ENCODE data around the gene KRTAP10-5. TPM values are rescaled to one million over a fixed set of nuclear protein-coding genes. Genes with fewer than 3 reads are reported as not detected.

KRTAP10-5 gene
- total RNA-seq, result not detected in 2 replicates

GRCh38 chr21:44580231-44580821, at the start of gene KRTAP10-5:
Gene KRTAP10-5 (minus strand): TSS chr21:44580604. CDS start chr21:44580578, 26 bp downstream.

GRCh38 chr21:44626673-44627143, 46.3 kb upstream of the KRTAP10-5 start, which contains the start of gene KRTAP10-9:
Gene KRTAP10-9 (plus strand): TSS chr21:44627093. CDS start chr21:44627172, 79 bp downstream.

GRCh38 chr21:44612029-44612486, 31.7 kb upstream of the KRTAP10-5 start, which contains the start of gene KRTAP10-8:
Gene KRTAP10-8 (plus strand): TSS chr21:44612079. CDS start chr21:44612101, 22 bp downstream.

GRCh38 chr21:44600118-44600978, 19.9 kb upstream of the KRTAP10-5 start, which contains the start of gene KRTAP10-7:
Gene KRTAP10-7 (plus strand): TSS chr21:44600597. CDS start chr21:44600622, 25 bp downstream.

GRCh38 chr21:44592446-44593311, 12.3 kb upstream of the KRTAP10-5 start, which contains the start of gene KRTAP10-6:
Gene KRTAP10-6 (minus strand): TSS chr21:44592505. CDS start chr21:44592484, 21 bp downstream.

GRCh38 chr21:44573630-44574456, 6.6 kb downstream of the KRTAP10-5 start, which contains the start of gene KRTAP10-4:
Gene KRTAP10-4 (plus strand): TSS chr21:44573729. CDS start chr21:44573759, 30 bp downstream.

GRCh38 chr21:44558695-44559094, 21.7 kb downstream of the KRTAP10-5 start, which contains the start of gene KRTAP10-3:
Gene KRTAP10-3 (minus strand): TSS chr21:44558795. CDS start chr21:44558715, 80 bp downstream.

GRCh38 chr21:44551340-44551961, 29.0 kb downstream of the KRTAP10-5 start, which contains the start of gene KRTAP10-2:
Gene KRTAP10-2 (minus strand): TSS chr21:44551505. CDS start chr21:44551458, 47 bp downstream.

GRCh38 chr21:44539991-44540666, 40.3 kb downstream of the KRTAP10-5 start, which contains the start of gene KRTAP10-1:
Gene KRTAP10-1 (minus strand): TSS chr21:44540195. CDS start chr21:44540150, 45 bp downstream.

Other genes with a start within 250 kb of the KRTAP10-5 start
- 10.6 and 11.7 TPM in 2 replicates for gene CFAP410, start 241.2 kb downstream of the KRTAP10-5 start, total RNA-seq
- gene TRPM2, start 227.0 kb downstream of the KRTAP10-5 start, total RNA-seq, result 18.1 and 18.3 TPM in 2 replicates
- gene LRRC3, start 125.1 kb downstream of the KRTAP10-5 start, total RNA-seq, result 3.5 and 5.5 TPM in 2 replicates
- gene KRTAP10-1, start 40.4 kb downstream of the KRTAP10-5 start, total RNA-seq, result not detected in 2 replicates
- gene KRTAP10-2, start 29.1 kb downstream of the KRTAP10-5 start, total RNA-seq, result not detected in 2 replicates
- not detected in 2 replicates for gene KRTAP10-3, start 21.8 kb downstream of the KRTAP10-5 start, total RNA-seq
- gene KRTAP10-4, start 6.9 kb downstream of the KRTAP10-5 start, total RNA-seq, result not detected in 2 replicates
- gene KRTAP10-6, start 11.9 kb upstream of the KRTAP10-5 start, total RNA-seq, result not detected in 2 replicates
- gene KRTAP10-7, start 20.0 kb upstream of the KRTAP10-5 start, total RNA-seq, result not detected in 2 replicates
- gene KRTAP10-8, start 31.5 kb upstream of the KRTAP10-5 start, total RNA-seq, result not detected in 2 replicates
- gene KRTAP10-9, start 46.5 kb upstream of the KRTAP10-5 start, total RNA-seq, result not detected in 2 replicates
- not detected in 2 replicates for gene KRTAP10-10, start 56.8 kb upstream of the KRTAP10-5 start, total RNA-seq
- gene KRTAP10-11, start 65.8 kb upstream of the KRTAP10-5 start, total RNA-seq, result not detected in 2 replicates
- gene KRTAP12-4, start 74.1 kb upstream of the KRTAP10-5 start, total RNA-seq, result not detected in 2 replicates
- not detected in 2 replicates for gene KRTAP12-3, start 77.3 kb upstream of the KRTAP10-5 start, total RNA-seq
- not detected in 2 replicates for gene KRTAP12-2, start 86.3 kb upstream of the KRTAP10-5 start, total RNA-seq
- not detected in 2 replicates for gene KRTAP12-1, start 101.6 kb upstream of the KRTAP10-5 start, total RNA-seq
- not detected in 2 replicates for gene KRTAP10-12, start 116.6 kb upstream of the KRTAP10-5 start, total RNA-seq
- gene TSPEAR, start 131.0 kb upstream of the KRTAP10-5 start, total RNA-seq, result 0.10 TPM in 1 of 2 replicates, not detected in the other
- gene UBE2G2, start 221.2 kb upstream of the KRTAP10-5 start, total RNA-seq, result 51.2 and 56.7 TPM in 2 replicates
- 98.6 and 106 TPM in 2 replicates for gene SUMO3, start 237.5 kb upstream of the KRTAP10-5 start, total RNA-seq

All from mammary microvascular endothelial cell (primary cell).